GM12878 (cell line): ENCODE results near the gene SSBP3. TPM values are rescaled to one million over a fixed set of nuclear protein-coding genes. Genes with fewer than 3 reads are reported as not detected.

ENCODE experiments used
- ATAC-seq: fragments of 200-7000 bp; cut with Tn5 transposase; 3 replicates; pipeline ENCODE4 v1.9.1; 2020; ENCODE audit warnings: mild to moderate bottlenecking, moderate library complexity
- BruUV-seq: library from RNA; stranded (reverse); fragments of 400-500 nt; replicated peaks from 2 replicates; lab custom pipeline; 2021; lab: Mats Ljungman, UMichigan
- CTCF ChIA-PET: fragments of 300-600 bp; sonication (Branson Sonifier 250); formaldehyde crosslinking; extraction: SDS; loops from one replicate; lab custom pipeline; 2021; ENCODE audit warnings: inconsistent platforms; lab: Yijun Ruan, JAX
- POLR2A ChIA-PET: fragments of 350-600 bp; formaldehyde crosslinking; extraction: SDS; loops from one replicate; lab custom pipeline; 2021; ENCODE audit warnings: inconsistent platforms; lab: Charles Lee
- RAD21 ChIA-PET: fragments of 300-600 bp; sonication (Branson Sonifier 250); formaldehyde crosslinking; loops from one replicate; lab custom pipeline; 2023; ENCODE audit warnings: antibody characterized with exemption; ENCODE audit not compliant: unreplicated experiment; lab: Charles Lee
- SMC1A ChIA-PET: fragments of 300-600 bp; sonication (Branson Sonifier 250); formaldehyde crosslinking; loops from one replicate; lab custom pipeline; 2023; ENCODE audit not compliant: unreplicated experiment, uncharacterized antibody; lab: Charles Lee
- DNase-seq: peaks from one replicate; pipeline ENCODE4 v3.0.0-alpha.2; 2011; ENCODE audit warnings: low read depth, low spot score
- FAIRE-seq: peaks from 3 replicates; lab custom pipeline; 2011; peaks lifted over from hg19 to GRCh38; lab: Jason Lieb, UNC
- H2AFZ ChIP-seq: 2 replicates; pipeline ENCODE4 v1.6.0; 2011; ENCODE audit warnings: low read depth, low read length, control low read depth; ENCODE audit not compliant: control insufficient read depth
- H3K27ac ChIP-seq: 2 replicates; pipeline ENCODE4 v1.5.1; 2011; ENCODE audit warnings: control low read depth; ENCODE audit not compliant: control insufficient read depth, insufficient read depth
- H3K27me3 ChIP-seq, 2 experiments: replicated peaks in 1 of 2; 2 replicates each; pipeline versions ENCODE4 v1.6.0 to v1.6.1; 2011; ENCODE audit warnings: low read length in 1 of 2; ENCODE audit not compliant: control insufficient read depth in 2 of 2, insufficient read depth in 2 of 2
- H3K36me3 ChIP-seq, 2 experiments: 2 replicates each; pipeline ENCODE4 v1.5.1; 2011; ENCODE audit warnings: low read length in 1 of 2; ENCODE audit not compliant: control insufficient read depth in 2 of 2, insufficient read depth in 2 of 2
- H3K4me1 ChIP-seq: 2 replicates; pipeline ENCODE4 v1.6.1; 2011; ENCODE audit warnings: mild to moderate bottlenecking, low read length, moderate library complexity, mixed read lengths; ENCODE audit not compliant: control insufficient read depth, insufficient read depth
- H3K4me2 ChIP-seq: 2 replicates; pipeline ENCODE4 v1.6.0; 2011; ENCODE audit warnings: control low read depth; ENCODE audit not compliant: control insufficient read depth, insufficient read depth
- H3K4me3 ChIP-seq: fragments of 200-600 bp; sonication (generic); 2 replicates; pipeline ENCODE4 v1.5.1; 2016
- H3K79me2 ChIP-seq: 2 replicates; pipeline ENCODE4 v1.6.0; 2011; ENCODE audit warnings: low read length; ENCODE audit not compliant: control insufficient read depth, insufficient read depth
- H3K9ac ChIP-seq: 2 replicates; pipeline ENCODE4 v1.8.0; 2011; ENCODE audit warnings: low read length, control low read depth, mixed read lengths; ENCODE audit not compliant: control insufficient read depth, insufficient read depth
- H3K9me3 ChIP-seq: replicated peaks from 3 replicates; pipeline ENCODE4 v1.5.1; 2011; ENCODE audit warnings: mild to moderate bottlenecking, low read length; ENCODE audit not compliant: control insufficient read depth, insufficient read depth
- H4K20me1 ChIP-seq: 2 replicates; pipeline ENCODE4 v1.6.0; 2011; ENCODE audit not compliant: control insufficient read depth, insufficient read depth
- ASH2L ChIP-seq: fragments of 300-600, 200-600 bp; sonication (generic); IDR thresholded peaks from 2 replicates; pipeline ENCODE4 v1.6.1; 2017; ENCODE audit warnings: low read depth, mild to moderate bottlenecking, borderline replicate concordance
- ATF3 ChIP-seq: IDR thresholded peaks from 2 replicates; pipeline ENCODE4 v1.6.1; 2011; ENCODE audit warnings: low read depth, mild to moderate bottlenecking, low read length, moderate library complexity, borderline replicate concordance; ENCODE audit errors: extremely low read depth
- BCL3 ChIP-seq: IDR thresholded peaks from 2 replicates; pipeline ENCODE4 v1.6.1; 2011; ENCODE audit warnings: borderline replicate concordance, low read depth, mild to moderate bottlenecking, moderate library complexity, low read length; ENCODE audit not compliant: insufficient read depth, poor library complexity, severe bottlenecking
- CHD1 ChIP-seq: IDR thresholded peaks from 2 replicates; pipeline ENCODE4 v1.6.1; 2012; ENCODE audit warnings: low read depth, low read length, improper control_type of control experiment
- HDAC2 ChIP-seq: fragments of 200-600 bp; sonication (generic); IDR thresholded peaks from 2 replicates; pipeline ENCODE4 v1.6.1; 2017
- HSF1 ChIP-seq: fragments of 150-350 bp; IDR thresholded peaks from 2 replicates; pipeline ENCODE4 v1.6.1; 2014; ENCODE audit warnings: mild to moderate bottlenecking, low read depth, low read length
- KAT2A ChIP-seq: conservative IDR thresholded peaks from 2 replicates; pipeline ENCODE4 v1.6.1; 2011; ENCODE audit warnings: low read depth, low read length; ENCODE audit not compliant: control insufficient read depth
- MYB ChIP-seq: fragments of 150-350 bp; IDR thresholded peaks from 2 replicates; pipeline ENCODE4 v1.6.1; 2014; ENCODE audit warnings: mild to moderate bottlenecking, low read depth, low read length, borderline replicate concordance
- NBN ChIP-seq: fragments of 450-650 bp; IDR thresholded peaks from 2 replicates; pipeline ENCODE4 v1.6.1; 2016
- NFYB ChIP-seq: IDR thresholded peaks from 2 replicates; pipeline ENCODE4 v1.6.1; 2011; ENCODE audit warnings: low read depth, mild to moderate bottlenecking, low read length, improper control_type of control experiment, moderate library complexity; ENCODE audit not compliant: insufficient read depth
- RELB ChIP-seq: fragments of 450-650 bp; IDR thresholded peaks from 2 replicates; pipeline ENCODE4 v1.6.1; 2017; ENCODE audit warnings: low read depth, mild to moderate bottlenecking, moderate library complexity
- TBL1XR1 ChIP-seq: IDR thresholded peaks from 2 replicates; pipeline ENCODE4 v1.6.1; 2012; ENCODE audit warnings: low read depth, low read length, improper control_type of control experiment
- USF1 ChIP-seq: IDR thresholded peaks from 2 replicates; pipeline ENCODE4 v1.6.1; 2011; ENCODE audit warnings: borderline replicate concordance, low read depth, mild to moderate bottlenecking, moderate library complexity, mixed read lengths, low read length; ENCODE audit not compliant: insufficient read depth; ENCODE audit errors: extremely low read length
- USF2 ChIP-seq: IDR thresholded peaks from 2 replicates; pipeline ENCODE4 v1.6.1; 2011; ENCODE audit warnings: low read depth, low read length, improper control_type of control experiment, borderline replicate concordance
- ZNF217 ChIP-seq: fragments of 450-650 bp; IDR thresholded peaks from 2 replicates; pipeline ENCODE4 v1.6.1; 2017; ENCODE audit warnings: antibody characterized with exemption, mild to moderate bottlenecking
- WGBS: methylation state at CpG from one replicate; pipeline ENCODE4 v1.1.6; 2016; ENCODE audit warnings: low lambda C conversion rate; ENCODE audit not compliant: insufficient replicate concordance, insufficient coverage; ENCODE audit errors: missing lambda C conversion rate; 5-methylcytosine and 5-hydroxymethylcytosine counted together
- in situ Hi-C: fragments of 300-500 bp; cut with MboI; formaldehyde crosslinking; loops from 9 replicates; pipeline ENCODE4 v1.14.3; 2018; ENCODE audit warnings: mixed read lengths
- intact Hi-C: fragments of 100-400 bp; cut with micrococcal nuclease; formaldehyde crosslinking; loops from one replicate; pipeline ENCODE4 v1.14.2; 2022; ENCODE audit not compliant: unreplicated experiment
- polyA plus RNA-seq, 11 experiments: library from polyadenylated mRNA; depleted of rRNA in 4 of 11; unstranded in 6 of 11; stranded (reverse) in 5 of 11; fragments of >200 nt; fragmentation: Nextera tagmentation in 4 of 11; fragmentation: Illumina TruSeq in 1 of 11; extraction: Ambion mirVana in 4 of 11; extraction: Trizol in 1 of 11; gene quantifications; 1 replicate in 1 of 11; 2 replicates in 10 of 11; pipeline versions ENCODE4 v1.2.1 to v1.2.3, GENCODE V29; 2011 to 2016; ENCODE audit warnings: inconsistent platforms in 2 of 11, missing spikeins in 2 of 11, low read depth in 1 of 11
- total RNA-seq, 4 experiments: library from RNA; depleted of rRNA in 3 of 4; stranded (reverse); fragments of >200 nt in 3 of 4; fragmentation: Illumina TruSeq in 1 of 4; extraction: Trizol in 1 of 4; gene quantifications; 2 replicates each; pipeline versions ENCODE4 v1.2.1 to v1.2.3, GENCODE V29; 2013 to 2021

SSBP3 gene
- total and polyA plus RNA-seq, 10 of the 15 experiments (the other 5 are each of a cell fraction or from before 2014, with no cell fraction given): 4.1 to 51.7 (median 17.1) TPM

- TF ChIP-seq HSF1 (no peak), NFYB (no peak)
Measured at GRCh38 chr1:54352755-54353154, 53.4 kb downstream of the SSBP3 start (continued).

- H3K9me3 ChIP-seq: no peaks in the 10 kb centered on the region
- no TSS peak for BruUV-seq
- WGBS: 83% methylated on average over 5 of the region's 5 CpGs
- no peak overlapping the region for H2AFZ ChIP-seq
- H3K4me3 ChIP-seq: no peak overlapping the region
- no peaks in the 10 kb centered on the region; a peak in 1 of 4 replicates for H3K36me3 ChIP-seq
- RAD21 ChIA-PET: interaction anchor here (0.9 kb wide), 1 partner anchor 19 kb away, joined by 3 read pairs; no protein-coding TSS in a partner anchor
- intact Hi-C loops (no loop called here), in situ Hi-C loops (no loop called here)
- ATAC-seq: no peak
- TF ChIP-seq USF1 (no peak), TBL1XR1 (no peak), HDAC2 (no peak), BCL3 (no peak), RELB (no peak), ATF3 (no peak), MYB (no peak), CHD1 (no peak), ZNF217 (no peak), USF2 (no peak), NBN (no peak), KAT2A (no peak), ASH2L (no peak)
- SMC1A ChIA-PET: interaction anchor here (0.9 to 1.7 kb wide), 4 partner anchors 16 to 139 kb away, joined by 3 to 5 read pairs (median 4); no protein-coding TSS in a partner anchor
- DNase-seq: no peak
- H3K27ac ChIP-seq: no peak overlapping the region
- no peaks in the 10 kb centered on the region for H4K20me1 ChIP-seq
- POLR2A ChIA-PET: interaction anchor here (0.6 kb wide), 1 partner anchor 184 kb away, joined by 3 read pairs; no protein-coding TSS in a partner anchor
- H3K4me2 ChIP-seq: no peak overlapping the region
- H3K9ac ChIP-seq: no peak overlapping the region
- FAIRE-seq: no peak
- H3K27me3 ChIP-seq: no peaks in the 10 kb centered on the region
- peaks cover 15% of the 10 kb centered on the region for H3K79me2 ChIP-seq
- CTCF ChIA-PET: no interaction called here
- H3K4me1 ChIP-seq: no peaks in the 10 kb centered on the region
Measured at GRCh38 chr1:54350360-54350759, 55.8 kb downstream of the SSBP3 start.
